C4-2B (cell line): ENCODE data around the gene USP15.

ENCODE experiments used
- H3K27ac ChIP-seq: fragments of 450-650 bp; 2 replicates; pipeline ENCODE4 v1.5.1; 2017
- ZFX ChIP-seq: fragments of 450-650 bp; IDR thresholded peaks from 2 replicates; pipeline ENCODE4 v1.6.1; 2017
- TF ChIP-seq, protein P1 (sequence below): fragments of 450-650 bp; conservative IDR thresholded peaks from 2 replicates; pipeline ENCODE4 v1.5.1; 2017; ENCODE audit warnings: mild to moderate bottlenecking

Gene USP15

DNA sequence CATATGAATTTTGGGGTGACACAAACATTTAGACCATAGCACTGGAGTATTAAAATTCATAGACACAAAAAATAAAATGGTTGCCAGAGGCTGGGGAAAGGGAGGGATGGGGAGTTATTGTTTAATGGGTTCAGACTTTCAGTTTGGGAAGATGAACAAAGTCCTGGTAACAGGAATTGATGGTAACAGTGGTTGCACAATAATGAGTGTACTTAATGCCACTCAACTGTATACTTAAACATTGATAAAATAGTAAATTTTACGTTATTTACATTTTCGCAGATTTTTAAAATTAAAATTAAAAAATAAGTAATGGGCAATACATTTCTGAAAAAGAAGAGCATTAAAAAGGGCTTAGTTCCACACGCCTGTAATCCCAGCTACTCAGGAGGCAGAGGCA is 35.6 kb upstream of the USP15 start:
- TF ChIP-seq, protein P1, sequence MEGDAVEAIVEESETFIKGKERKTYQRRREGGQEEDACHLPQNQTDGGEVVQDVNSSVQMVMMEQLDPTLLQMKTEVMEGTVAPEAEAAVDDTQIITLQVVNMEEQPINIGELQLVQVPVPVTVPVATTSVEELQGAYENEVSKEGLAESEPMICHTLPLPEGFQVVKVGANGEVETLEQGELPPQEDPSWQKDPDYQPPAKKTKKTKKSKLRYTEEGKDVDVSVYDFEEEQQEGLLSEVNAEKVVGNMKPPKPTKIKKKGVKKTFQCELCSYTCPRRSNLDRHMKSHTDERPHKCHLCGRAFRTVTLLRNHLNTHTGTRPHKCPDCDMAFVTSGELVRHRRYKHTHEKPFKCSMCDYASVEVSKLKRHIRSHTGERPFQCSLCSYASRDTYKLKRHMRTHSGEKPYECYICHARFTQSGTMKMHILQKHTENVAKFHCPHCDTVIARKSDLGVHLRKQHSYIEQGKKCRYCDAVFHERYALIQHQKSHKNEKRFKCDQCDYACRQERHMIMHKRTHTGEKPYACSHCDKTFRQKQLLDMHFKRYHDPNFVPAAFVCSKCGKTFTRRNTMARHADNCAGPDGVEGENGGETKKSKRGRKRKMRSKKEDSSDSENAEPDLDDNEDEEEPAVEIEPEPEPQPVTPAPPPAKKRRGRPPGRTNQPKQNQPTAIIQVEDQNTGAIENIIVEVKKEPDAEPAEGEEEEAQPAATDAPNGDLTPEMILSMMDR = no peak
- TF ChIP-seq ZFX = no peak
- H3K27ac ChIP-seq = no peak overlapping the region

DNA sequence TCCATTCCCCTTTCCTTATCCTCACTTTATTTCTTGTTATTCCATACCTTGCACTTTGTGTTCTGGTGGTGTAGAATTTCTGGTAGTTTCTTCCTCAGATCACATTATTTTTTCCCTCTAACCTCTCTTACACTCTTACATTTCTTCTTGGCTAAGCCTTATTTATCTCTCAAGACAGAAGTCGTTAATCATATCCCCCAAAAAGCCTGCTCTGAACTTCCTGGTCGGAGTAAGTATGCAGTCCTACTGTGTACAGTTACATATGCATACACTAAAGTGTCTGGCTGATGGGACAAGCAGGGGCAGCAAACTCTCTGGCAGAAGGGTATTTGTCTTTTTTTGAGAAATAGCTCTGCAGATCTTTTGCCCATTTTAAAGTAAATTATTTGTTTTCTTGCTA is 33.1 kb upstream of the USP15 start:
- H3K27ac ChIP-seq = no peak overlapping the region
- TF ChIP-seq, protein P1 = no peak
- no peak for TF ChIP-seq ZFX

DNA sequence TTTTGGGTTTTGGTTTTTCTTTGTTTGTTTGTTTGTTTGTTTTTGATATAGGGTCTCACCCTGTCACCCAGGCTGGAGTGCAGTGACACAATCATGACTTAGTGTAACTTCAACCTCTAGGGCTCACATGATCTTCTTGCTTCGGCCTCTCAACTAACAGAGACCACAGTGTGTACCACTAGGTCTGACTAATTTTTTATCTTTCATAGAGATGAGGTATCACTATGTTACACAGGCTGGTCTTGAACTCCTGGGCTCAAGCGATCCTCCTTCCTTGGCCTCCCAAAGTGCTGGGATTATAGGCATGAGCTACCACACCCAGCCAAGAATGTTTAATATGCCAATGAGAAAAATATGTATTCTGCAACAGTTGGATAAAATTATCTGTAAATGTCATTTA is 29.6 kb upstream of the USP15 start:
- H3K27ac ChIP-seq = no peak overlapping the region
- TF ChIP-seq ZFX = no peak
- TF ChIP-seq, protein P1 = no peak

DNA sequence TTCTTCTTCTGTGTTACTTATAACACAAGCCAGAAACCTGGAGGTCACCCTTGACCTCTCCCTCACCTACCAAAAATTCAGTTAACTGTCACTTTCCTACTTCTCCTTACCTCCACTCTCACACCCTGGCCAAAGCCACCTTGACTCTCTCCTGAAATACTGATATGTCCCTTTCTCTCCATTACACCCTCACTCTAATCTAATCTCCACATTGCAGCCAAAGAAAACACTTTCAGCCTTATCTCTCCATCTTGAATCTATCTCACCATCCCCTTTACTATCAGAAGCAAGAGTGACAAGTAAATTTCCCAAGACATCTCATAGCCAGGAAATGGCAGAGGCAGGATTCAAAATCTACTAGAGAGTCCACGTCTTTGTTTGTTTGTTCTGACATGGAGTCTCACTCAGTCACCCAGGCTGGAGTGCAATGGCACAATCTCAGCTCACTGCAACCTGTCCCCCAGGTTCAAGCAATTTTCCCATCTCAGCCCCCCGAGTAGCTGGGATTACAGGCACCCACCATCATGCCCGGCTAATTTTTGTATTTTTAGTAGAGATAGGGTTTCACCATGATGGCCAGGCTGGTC is 28.0 kb upstream of the USP15 start:
- TF ChIP-seq, protein P1 = no peak
- no peak for TF ChIP-seq ZFX
- no peak overlapping the region for H3K27ac ChIP-seq

DNA sequence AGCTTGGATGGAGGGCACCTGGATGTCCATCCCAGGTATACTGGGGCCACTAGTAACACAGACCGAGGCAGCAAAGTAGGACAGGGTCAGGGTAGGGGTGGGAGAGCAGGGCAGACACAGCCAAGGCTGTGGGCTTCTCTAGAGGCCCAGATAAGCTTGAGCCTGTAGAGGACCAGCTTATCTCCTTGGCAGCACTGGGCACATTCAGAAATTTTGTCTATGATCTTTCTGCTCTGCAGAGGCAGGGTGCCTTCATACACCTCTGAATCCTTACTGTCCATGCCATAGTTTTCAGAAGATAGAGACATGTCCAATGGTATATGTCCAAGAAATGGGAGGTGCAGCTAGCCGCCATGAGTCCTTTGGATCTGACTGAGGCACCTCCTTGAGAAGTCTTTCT is 26.4 kb upstream of the USP15 start:
- no peak for TF ChIP-seq ZFX
- TF ChIP-seq, protein P1 = no peak

DNA sequence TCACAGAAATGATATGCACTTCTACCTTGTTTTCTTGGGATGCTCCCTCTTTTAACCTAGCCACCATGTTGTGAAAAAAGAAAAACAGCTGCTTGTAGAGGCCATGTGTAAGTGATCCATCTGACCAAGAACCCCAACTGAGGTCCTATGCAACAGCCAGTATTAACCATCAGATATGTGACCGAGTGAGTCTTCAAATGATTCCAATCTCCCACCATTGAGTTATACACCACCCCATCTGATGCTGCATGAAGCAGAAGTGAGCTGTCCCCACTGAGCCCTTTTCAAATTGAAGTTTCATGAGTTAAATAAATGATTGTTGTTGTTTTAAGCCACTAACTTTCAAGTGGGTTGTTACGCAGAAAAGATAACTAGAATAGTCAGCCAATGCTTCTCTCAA is 20.6 kb upstream of the USP15 start:
- H3K27ac ChIP-seq = no peak overlapping the region
- TF ChIP-seq ZFX = no peak
- TF ChIP-seq, protein P1 = no peak

More for the DNA sequence above, 26.4 kb upstream of the USP15 start:
- H3K27ac ChIP-seq = no peak overlapping the region

DNA sequence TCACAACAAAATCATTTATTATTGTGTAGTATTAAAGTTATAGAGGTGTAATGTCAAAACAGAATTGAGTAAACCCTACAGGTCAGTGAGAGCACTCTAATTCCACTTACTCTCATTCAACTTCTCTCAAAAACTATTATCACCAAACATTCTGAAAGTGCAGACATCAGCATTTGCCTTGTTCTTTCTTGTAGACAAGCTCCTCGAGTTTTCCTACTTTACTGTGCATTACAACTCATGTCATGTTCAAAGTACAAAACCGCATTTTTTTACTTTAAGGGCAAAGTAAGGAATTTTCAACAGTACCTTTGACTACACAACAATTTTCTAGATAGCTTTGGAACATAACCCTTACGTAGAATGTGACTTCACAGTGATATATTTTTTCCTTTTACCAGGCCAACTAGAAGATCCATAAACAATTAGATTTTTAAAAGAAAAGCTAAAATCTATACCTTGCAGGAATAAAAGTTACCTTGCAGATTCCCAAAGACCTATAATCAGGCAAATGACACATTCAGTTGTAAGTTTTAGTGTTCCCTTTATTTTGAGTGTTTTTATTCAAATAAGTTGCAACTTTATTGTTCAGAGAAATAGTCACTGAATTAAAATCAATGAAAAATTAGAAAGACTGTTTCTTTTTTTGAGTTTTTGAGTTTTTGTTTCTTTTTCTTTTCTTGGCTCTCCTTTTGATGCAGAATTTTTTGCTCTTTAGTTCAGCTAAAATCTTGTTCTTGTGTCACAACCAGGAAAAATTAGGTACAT is 12.7 kb upstream of the USP15 start:
- TF ChIP-seq ZFX = no peak
- TF ChIP-seq, protein P1 = no peak
- H3K27ac ChIP-seq = no peak overlapping the region
